ENCODE results near the gene KLHL29.

- TF ChIP-seq, protein P1, sequence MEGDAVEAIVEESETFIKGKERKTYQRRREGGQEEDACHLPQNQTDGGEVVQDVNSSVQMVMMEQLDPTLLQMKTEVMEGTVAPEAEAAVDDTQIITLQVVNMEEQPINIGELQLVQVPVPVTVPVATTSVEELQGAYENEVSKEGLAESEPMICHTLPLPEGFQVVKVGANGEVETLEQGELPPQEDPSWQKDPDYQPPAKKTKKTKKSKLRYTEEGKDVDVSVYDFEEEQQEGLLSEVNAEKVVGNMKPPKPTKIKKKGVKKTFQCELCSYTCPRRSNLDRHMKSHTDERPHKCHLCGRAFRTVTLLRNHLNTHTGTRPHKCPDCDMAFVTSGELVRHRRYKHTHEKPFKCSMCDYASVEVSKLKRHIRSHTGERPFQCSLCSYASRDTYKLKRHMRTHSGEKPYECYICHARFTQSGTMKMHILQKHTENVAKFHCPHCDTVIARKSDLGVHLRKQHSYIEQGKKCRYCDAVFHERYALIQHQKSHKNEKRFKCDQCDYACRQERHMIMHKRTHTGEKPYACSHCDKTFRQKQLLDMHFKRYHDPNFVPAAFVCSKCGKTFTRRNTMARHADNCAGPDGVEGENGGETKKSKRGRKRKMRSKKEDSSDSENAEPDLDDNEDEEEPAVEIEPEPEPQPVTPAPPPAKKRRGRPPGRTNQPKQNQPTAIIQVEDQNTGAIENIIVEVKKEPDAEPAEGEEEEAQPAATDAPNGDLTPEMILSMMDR (IDR thresholded peaks at IDR 0.05; ENCODE audit: low read length) = no peak
- TF ChIP-seq EZH2 (optimal IDR thresholded peaks at IDR 0.05; ENCODE audit: low read depth, low read length) = no peak
- TF ChIP-seq EZH2phosphoT487 (IDR thresholded peaks at IDR 0.05; ENCODE audit: low read length) = no peak
Observed at GRCh38 chr2:23751747-23752265, 366.8 kb downstream of the KLHL29 start.
